GM18499 (cell line): ENCODE results near the gene CEACAM18.
"Not testable (repeated sequence)": the region's sequence is repeated elsewhere in the genome, so short reads cannot be mapped to it uniquely, and the experiment has no call there.

ENCODE experiments used
- ATAC-seq: cut with Tn5 transposase; IDR thresholded peaks from one replicate; pipeline ENCODE4 v1.9.1; 2021; ENCODE audit warnings: moderate number of reproducible peaks; ENCODE audit not compliant: insufficient read depth, unreplicated experiment

The CEACAM18 gene

GRCh38 chr19:51488491-51488890 lies 10.2 kb downstream of the CEACAM18 start:
- ATAC-seq: no peak

GRCh38 chr19:51489113-51489512 lies 10.8 kb downstream of the CEACAM18 start:
- ATAC-seq: no peak

- ATAC-seq: no peak
These were observed 12.3 kb downstream of the CEACAM18 start for GRCh38 chr19:51490676-51491075.

GRCh38 chr19:51491586-51491985 lies 13.2 kb downstream of the CEACAM18 start:
- ATAC-seq: no peak

- ATAC-seq: no peak
These were observed 15.4 kb downstream of the CEACAM18 start for GRCh38 chr19:51493776-51494175.

- ATAC-seq: no peak
These were observed 19.3 kb downstream of the CEACAM18 start for GRCh38 chr19:51497666-51498065.

GRCh38 chr19:51500931-51501330 lies 22.6 kb downstream of the CEACAM18 start:
- ATAC-seq: not testable (repeated sequence)

GRCh38 chr19:51501594-51502263 lies 23.4 kb downstream of the CEACAM18 start, which contains the start of gene SIGLEC12:
TSS of gene SIGLEC12 (minus strand) at chr19:51501800. CDS start at chr19:51501733, 67 bp downstream.
- ATAC-seq: no peak

GRCh38 chr19:51503286-51503817 lies 25.0 kb downstream of the CEACAM18 start:
- ATAC-seq: no peak

- ATAC-seq: no peak
These were observed 25.6 kb downstream of the CEACAM18 start for GRCh38 chr19:51503896-51504295.

GRCh38 chr19:51505904-51506303 lies 27.6 kb downstream of the CEACAM18 start:
- no peak for ATAC-seq

- no peak for ATAC-seq
These were observed 28.9 kb downstream of the CEACAM18 start for GRCh38 chr19:51507192-51507591.

GRCh38 chr19:51507640-51508058 lies 29.3 kb downstream of the CEACAM18 start:
- ATAC-seq: no peak

GRCh38 chr19:51508059-51508733 lies 29.9 kb downstream of the CEACAM18 start:
- no peak for ATAC-seq

- ATAC-seq: no peak
These were observed 31.7 kb downstream of the CEACAM18 start for GRCh38 chr19:51509823-51510660.

GRCh38 chr19:51511353-51511752 lies 33.0 kb downstream of the CEACAM18 start:
- ATAC-seq: no peak

GRCh38 chr19:51513968-51514367 lies 35.6 kb downstream of the CEACAM18 start:
- ATAC-seq: no peak

- no peak for ATAC-seq
These were observed 36.6 kb downstream of the CEACAM18 start for GRCh38 chr19:51514866-51515481.

GRCh38 chr19:51520728-51521127 lies 42.4 kb downstream of the CEACAM18 start:
- no peak for ATAC-seq

GRCh38 chr19:51521357-51521756 lies 43.0 kb downstream of the CEACAM18 start:
- no peak for ATAC-seq
